Fibroblast of lung (primary cell): ENCODE measurements around the gene FBRSL1.

Experiments
- CTCF ChIP-seq, 2 donors: IDR thresholded peaks in 1 of 2; conservative IDR thresholded peaks in 1 of 2; 1 replicate in 1 of 2; 2 replicates in 1 of 2; pipeline ENCODE4 v1.5.1; 2011 to 2012; ENCODE audit warnings: low read length in 2 of 2, control low read depth in 1 of 2, inconsistent platforms in 1 of 2, low read depth in 1 of 2, mild to moderate bottlenecking in 1 of 2
- EZH2 ChIP-seq: IDR thresholded peaks from 2 replicates; pipeline ENCODE4 v1.5.1; 2012; ENCODE audit warnings: low read length, control low read depth, mild to moderate bottlenecking; ENCODE audit errors: missing control alignments

DNA sequence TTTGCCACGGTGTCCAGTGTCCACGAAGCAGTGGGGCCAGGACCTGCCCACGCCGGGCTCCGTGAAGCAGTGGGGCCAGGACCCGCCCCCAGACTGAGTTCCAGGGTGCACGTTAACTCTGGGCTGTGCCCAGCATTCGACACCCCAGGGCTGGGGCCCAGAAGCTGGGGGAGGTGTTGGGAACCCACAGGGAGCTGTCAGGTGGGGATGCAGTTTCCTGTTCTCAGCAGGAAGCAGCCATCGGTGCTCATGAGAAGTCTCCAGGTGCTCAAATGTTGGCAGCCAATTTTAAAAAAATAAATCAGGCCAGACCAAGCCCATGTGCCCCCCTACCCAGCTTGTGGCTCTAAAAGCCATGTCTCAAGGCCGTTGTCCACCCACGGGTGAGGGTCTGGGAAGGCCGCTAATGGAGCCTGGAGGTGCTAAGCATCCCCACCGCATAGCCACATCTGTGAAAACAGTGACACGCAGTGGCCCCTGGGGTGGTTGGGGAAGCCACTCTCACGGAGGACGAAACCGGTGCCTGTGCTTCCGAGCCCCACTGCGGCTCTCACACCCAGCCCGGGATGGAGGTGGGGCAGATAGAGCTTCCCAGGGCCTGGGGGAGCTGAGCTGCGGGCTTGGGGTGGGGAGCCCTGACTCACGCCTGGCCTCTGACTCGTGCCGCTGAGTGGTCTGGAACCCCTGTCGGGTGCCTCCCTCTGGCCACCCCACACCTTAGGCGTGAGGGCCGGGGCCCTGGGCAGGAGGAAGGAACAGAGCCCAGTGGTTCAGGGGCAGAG is 53.5 kb downstream of the FBRSL1 start:
- no peak for TF ChIP-seq CTCF (conservative IDR thresholded peaks at IDR 0.05 in 1 of 2, IDR thresholded peaks at IDR 0.05 in 1 of 2; ENCODE audit: low read depth in 1 of 2, low read length in 2 of 2)
- no peak for TF ChIP-seq EZH2
